Omental fat pad (tissue), 4 donors: Measurements from ENCODE around the gene PROSER3. TPM values are rescaled to one million over a fixed set of nuclear protein-coding genes. Genes with fewer than 3 reads are reported as not detected.

ENCODE experiments used
- ATAC-seq: fragments of 150-250 bp; one replicate; pipeline ENCODE4 v1.9.1; 2016; ENCODE audit warnings: mild to moderate bottlenecking, moderate library complexity; ENCODE audit not compliant: low FRiP score
- DNase-seq: peaks from one replicate; pipeline ENCODE4 v3.0.0-alpha.2; 2019; ENCODE audit warnings: low spot score
- CTCF ChIP-seq, 3 donors: fragments of 450-650 bp; IDR thresholded peaks; one replicate each; pipeline ENCODE4 v1.5.1; 2016 to 2017; ENCODE audit warnings: antibody characterized with exemption in 3 of 3, mild to moderate bottlenecking in 3 of 3, moderate library complexity in 2 of 3
- total RNA-seq, 4 donors: library from RNA; depleted of rRNA; stranded (reverse); fragments of >200 nt; gene quantifications; one replicate each; pipeline ENCODE4 v1.1.0, GENCODE V29; 2016

Gene PROSER3
- total RNA-seq, 4 donors from 2014 or later: 3.7 to 7.5 (median 5.3) TPM

GRCh38 chr19:35756377-35757230 is 1.4 kb upstream of the PROSER3 start, which contains the start of gene HSPB6:
Gene HSPB6 (minus strand): TSS chr19:35757029. CDS start chr19:35757008, 21 bp downstream.
- no peak for ATAC-seq
- TF ChIP-seq CTCF (IDR thresholded peaks at IDR 0.05): no peak
- no peak for DNase-seq

- no peak for TF ChIP-seq CTCF (IDR thresholded peaks at IDR 0.05)
- ATAC-seq (peak; percentile 79), DNase-seq (peak; percentile 53)
Measured at GRCh38 chr19:35757231-35757748, 686 bp upstream of the PROSER3 start.

- no peak for TF ChIP-seq CTCF (IDR thresholded peaks at IDR 0.05)
- DNase-seq (no peak), ATAC-seq (no peak)
Measured at GRCh38 chr19:35759697-35760096, 1.7 kb downstream of the PROSER3 start.

GRCh38 chr19:35760711-35761349 is 2.9 kb downstream of the PROSER3 start:
- TF ChIP-seq CTCF (IDR thresholded peaks at IDR 0.05): no peak
- ATAC-seq (no peak), DNase-seq (no peak)

GRCh38 chr19:35764432-35765315 is 6.7 kb downstream of the PROSER3 start:
- no peak for TF ChIP-seq CTCF (IDR thresholded peaks at IDR 0.05)
- DNase-seq (no peak), ATAC-seq (no peak)

- DNase-seq (no peak), ATAC-seq (no peak)
- no peak for TF ChIP-seq CTCF (IDR thresholded peaks at IDR 0.05)
Measured at GRCh38 chr19:35766571-35767104, 8.7 kb downstream of the PROSER3 start.
